Small intestine (tissue), 7 donors: ENCODE data around the gene RND1. TPM values are rescaled to one million over a fixed set of nuclear protein-coding genes. Genes with fewer than 3 reads are reported as not detected.

Experiments
- DNase-seq, 2 donors: peaks; one replicate each; pipeline versions ENCODE4 v3.0.0 to v3.0.0-alpha.2; 2013
- FAIRE-seq: peaks from 2 replicates; lab custom pipeline; 2012; peaks lifted over from hg19 to GRCh38; lab: Jason Lieb, UNC
- H3K27ac ChIP-seq, 3 donors: one replicate each; pipeline ENCODE4 v1.5.1; 2013; ENCODE audit warnings: low read length in 2 of 3, mild to moderate bottlenecking in 2 of 3, control low read depth in 1 of 3, inconsistent platforms in 1 of 3, low read depth in 1 of 3, moderate library complexity in 1 of 3
- H3K27me3 ChIP-seq, 3 donors: one replicate each; pipeline ENCODE4 v1.6.1; 2013; ENCODE audit warnings: low read length in 3 of 3, inconsistent platforms in 1 of 3; ENCODE audit not compliant: control insufficient read depth in 3 of 3, insufficient read depth in 3 of 3
- H3K36me3 ChIP-seq, 3 donors: one replicate each; pipeline ENCODE4 v1.6.1; 2013; ENCODE audit warnings: low read length in 3 of 3, inconsistent platforms in 1 of 3, low read depth in 1 of 3, mild to moderate bottlenecking in 1 of 3, moderate library complexity in 1 of 3; ENCODE audit not compliant: control insufficient read depth in 3 of 3, insufficient read depth in 2 of 3
- H3K4me1 ChIP-seq, 3 donors: one replicate each; pipeline ENCODE4 v1.6.1; 2013; ENCODE audit warnings: low read length in 2 of 3, inconsistent platforms in 1 of 3, low read depth in 1 of 3, mild to moderate bottlenecking in 1 of 3, moderate library complexity in 1 of 3; ENCODE audit not compliant: control insufficient read depth in 3 of 3, insufficient read depth in 2 of 3
- H3K4me3 ChIP-seq, 3 donors: one replicate each; pipeline ENCODE4 v1.5.1; 2013; ENCODE audit warnings: low read length in 3 of 3, control low read depth in 1 of 3, inconsistent platforms in 1 of 3, low read depth in 1 of 3, mild to moderate bottlenecking in 1 of 3, moderate library complexity in 1 of 3
- H3K9me3 ChIP-seq, 2 donors: one replicate each; pipeline ENCODE4 v1.6.1; 2013; ENCODE audit warnings: low read depth in 1 of 2, low read length in 1 of 2; ENCODE audit not compliant: control insufficient read depth in 2 of 2, insufficient read depth in 1 of 2
- WGBS, 3 donors: extraction: QIAGEN DNeasy Blood & Tissue Kit; methylation state at CpG; one replicate each; pipeline ENCODE4 v1.1.7; 2013; 5-methylcytosine and 5-hydroxymethylcytosine counted together
- polyA plus RNA-seq, 4 donors: library from polyadenylated mRNA; stranded (reverse) in 3 of 4; unstranded in 1 of 4; fragments of 200-250 nt in 3 of 4; fragments of 120-200 nt in 1 of 4; gene quantifications; one replicate each; pipeline versions ENCODE4 v1.2.1 to v1.2.3, GENCODE V29; 2013
- donor health status: healthy with polysubstance abuse.
- donor health status: control.
- donor health status: control.
- donor health status: Bipolar disorder and iron deficiency.
- donor health status: healthy.

The RND1 gene
- polyA plus RNA-seq, 4 donors: 1.3 to 6.3 (median 4.3) TPM

GRCh38 chr12:48831257-48831656 is 34.4 kb downstream of the RND1 start:
- no peak for DNase-seq
- H3K4me3 ChIP-seq: no peak overlapping the region
- no peaks in the 10 kb centered on the region for H3K4me1 ChIP-seq
- H3K27me3 ChIP-seq: no peaks in the 10 kb centered on the region
- no peaks in the 10 kb centered on the region for H3K9me3 ChIP-seq
- peaks cover 34 to 94% (median 40%) of the 10 kb centered on the region in 3 donors for H3K36me3 ChIP-seq
- 84 to 91% (median 90%) methylated on average over 6 of the region's 6 CpGs for WGBS, 3 donors
- no peak overlapping the region for H3K27ac ChIP-seq
- no peak for FAIRE-seq

GRCh38 chr12:48828841-48829575 is 36.7 kb downstream of the RND1 start:
- DNase-seq: no peak
- FAIRE-seq: no peak
- Histone ChIP-seq H3K4me3 (no peak overlapping the region), H3K27ac (no peak overlapping the region), H3K36me3 (peaks cover 30 to 93% (median 32%) of the 10 kb centered on the region in 3 donors), H3K9me3 (no peaks in the 10 kb centered on the region), H3K27me3 (no peaks in the 10 kb centered on the region), H3K4me1 (no peaks in the 10 kb centered on the region)
- WGBS, 3 donors: 88 to 97% (median 89%) methylated on average over 14 to 16 of the region's 16 CpGs

GRCh38 chr12:48828293-48828692 is 37.4 kb downstream of the RND1 start:
- no peak overlapping the region for H3K27ac ChIP-seq
- H3K4me3 ChIP-seq: no peak overlapping the region
- no peak for FAIRE-seq
- no peaks in the 10 kb centered on the region for H3K27me3 ChIP-seq
- 36 to 69% (median 45%) methylated on average over 2 of the region's 2 CpGs for WGBS, 3 donors
- peaks cover 24 to 95% (median 29%) of the 10 kb centered on the region in 3 donors for H3K36me3 ChIP-seq
- H3K4me1 ChIP-seq: no peaks in the 10 kb centered on the region
- no peaks in the 10 kb centered on the region for H3K9me3 ChIP-seq
- no peak for DNase-seq

GRCh38 chr12:48827513-48828096 is 38.1 kb downstream of the RND1 start:
- no peaks in the 10 kb centered on the region for H3K9me3 ChIP-seq
- H3K27me3 ChIP-seq: no peaks in the 10 kb centered on the region
- FAIRE-seq: no peak
- 94 to 95% (median 94%) methylated on average over 16 to 17 of the region's 17 CpGs for WGBS, 3 donors
- H3K27ac ChIP-seq: no peak overlapping the region
- H3K36me3 ChIP-seq: peaks cover 23 to 89% (median 25%) of the 10 kb centered on the region in 3 donors
- no peak for DNase-seq
- H3K4me3 ChIP-seq: no peak overlapping the region
- H3K4me1 ChIP-seq: no peaks in the 10 kb centered on the region

- Histone ChIP-seq H3K4me1 (peaks cover 0 to 3% (median 0%) of the 10 kb centered on the region in 3 donors), H3K36me3 (peaks cover 20 to 87% (median 23%) of the 10 kb centered on the region in 3 donors), H3K27me3 (no peaks in the 10 kb centered on the region), H3K9me3 (no peaks in the 10 kb centered on the region), H3K4me3 (no peak overlapping the region), H3K27ac (no peak overlapping the region)
- FAIRE-seq (no peak), DNase-seq (no peak)
- 84 to 89% (median 89%) methylated on average over 8 of the region's 8 CpGs for WGBS, 3 donors
Observed at GRCh38 chr12:48827026-48827425, 38.6 kb downstream of the RND1 start.

- Histone ChIP-seq H3K27me3 (no peaks in the 10 kb centered on the region), H3K27ac (no peak overlapping the region), H3K4me3 (no peak overlapping the region), H3K9me3 (no peaks in the 10 kb centered on the region), H3K36me3 (peaks cover 15 to 80% (median 19%) of the 10 kb centered on the region in 3 donors), H3K4me1 (peaks cover 0 to 3% (median 0%) of the 10 kb centered on the region in 3 donors)
- FAIRE-seq: no peak
- no peak for DNase-seq
- 85 to 86% (median 86%) methylated on average over 15 of the region's 15 CpGs for WGBS, 3 donors
Observed at GRCh38 chr12:48826209-48826855, 39.3 kb downstream of the RND1 start.

- H3K27ac ChIP-seq: no peak overlapping the region
- H3K27me3 ChIP-seq: no peaks in the 10 kb centered on the region
- no peak for DNase-seq
- peaks cover 3 to 68% (median 6%) of the 10 kb centered on the region in 3 donors for H3K36me3 ChIP-seq
- WGBS, 3 donors: 90 to 98% (median 95%) methylated on average over 4 of the region's 4 CpGs
- peaks cover 0 to 3% (median 0%) of the 10 kb centered on the region in 3 donors for H3K4me1 ChIP-seq
- FAIRE-seq: no peak
- no peak overlapping the region for H3K4me3 ChIP-seq
- no peaks in the 10 kb centered on the region for H3K9me3 ChIP-seq
Observed at GRCh38 chr12:48824905-48825304, 40.8 kb downstream of the RND1 start.

- Histone ChIP-seq H3K4me1 (peaks cover 0 to 4% (median 3%) of the 10 kb centered on the region in 3 donors), H3K36me3 (peaks cover 0 to 60% (median 4%) of the 10 kb centered on the region in 3 donors), H3K4me3 (no peak overlapping the region), H3K9me3 (no peaks in the 10 kb centered on the region), H3K27ac (no peak overlapping the region), H3K27me3 (peaks cover 0 to 4% (median 0%) of the 10 kb centered on the region in 3 donors)
- DNase-seq (no peak), FAIRE-seq (no peak)
- 74 to 87% (median 75%) methylated on average over 10 to 12 of the region's 12 CpGs for WGBS, 3 donors
Observed at GRCh38 chr12:48824112-48824511, 41.6 kb downstream of the RND1 start.
